Activated T-cell treated with anti-CD3 and anti-CD28 coated beads for 1 hour (primary cell): ENCODE measurements around the gene MTHFS.
A peak's percentile ranks its signal among the peaks of the same experiment; 100 is the strongest.

Experiments
- DNase-seq: peaks from one replicate; pipeline ENCODE4 v3.0.0-alpha.2; 2020; ENCODE audit warnings: low read depth

The MTHFS gene

GRCh38 chr15:79874242-79874641 is 22.6 kb downstream of the MTHFS start:
- no peak for DNase-seq

GRCh38 chr15:79872358-79873017 is 24.3 kb downstream of the MTHFS start:
- DNase-seq = no peak

GRCh38 chr15:79868554-79868953 is 28.3 kb downstream of the MTHFS start:
- no peak for DNase-seq

- DNase-seq = no peak
These were observed 32.9 kb downstream of the MTHFS start for GRCh38 chr15:79863886-79864285.

GRCh38 chr15:79862191-79862590 is 34.6 kb downstream of the MTHFS start:
- no peak for DNase-seq

GRCh38 chr15:79860661-79861060 is 36.2 kb downstream of the MTHFS start:
- DNase-seq = no peak

- no peak for DNase-seq
These were observed 38.3 kb downstream of the MTHFS start for GRCh38 chr15:79858469-79858868.

- DNase-seq = peak; percentile 37
These were observed 43.1 kb downstream of the MTHFS start for GRCh38 chr15:79853492-79854328.

GRCh38 chr15:79849789-79850188 is 47.0 kb downstream of the MTHFS start:
- DNase-seq = no peak

- DNase-seq = no peak
These were observed 50.3 kb downstream of the MTHFS start for GRCh38 chr15:79846539-79846938.

GRCh38 chr15:79844221-79844620 is 52.6 kb downstream of the MTHFS start:
- no peak for DNase-seq

GRCh38 chr15:79837846-79838245 is 59.0 kb downstream of the MTHFS start:
- no peak for DNase-seq

GRCh38 chr15:79834495-79834894 is 62.3 kb downstream of the MTHFS start:
- no peak for DNase-seq

- DNase-seq = no peak
These were observed 64.3 kb downstream of the MTHFS start for GRCh38 chr15:79832367-79833120.

GRCh38 chr15:79831604-79832003 is 65.2 kb downstream of the MTHFS start:
- DNase-seq = no peak

GRCh38 chr15:79829950-79830349 is 66.9 kb downstream of the MTHFS start:
- no peak for DNase-seq

- DNase-seq = no peak
These were observed 68.4 kb downstream of the MTHFS start for GRCh38 chr15:79828447-79828846.

- no peak for DNase-seq
These were observed 70.0 kb downstream of the MTHFS start for GRCh38 chr15:79826800-79827199.

GRCh38 chr15:79824136-79824701 is 72.6 kb downstream of the MTHFS start:
- DNase-seq = no peak

- no peak for DNase-seq
These were observed 76.0 kb downstream of the MTHFS start for GRCh38 chr15:79820820-79821219.

GRCh38 chr15:79820176-79820575 is 76.6 kb downstream of the MTHFS start:
- no peak for DNase-seq

GRCh38 chr15:79816571-79816970 is 80.2 kb downstream of the MTHFS start:
- no peak for DNase-seq

GRCh38 chr15:79815468-79815867 is 81.3 kb downstream of the MTHFS start:
- DNase-seq = no peak
